ENCODE data around the gene KCNG2.

KCNG2 gene

DNA sequence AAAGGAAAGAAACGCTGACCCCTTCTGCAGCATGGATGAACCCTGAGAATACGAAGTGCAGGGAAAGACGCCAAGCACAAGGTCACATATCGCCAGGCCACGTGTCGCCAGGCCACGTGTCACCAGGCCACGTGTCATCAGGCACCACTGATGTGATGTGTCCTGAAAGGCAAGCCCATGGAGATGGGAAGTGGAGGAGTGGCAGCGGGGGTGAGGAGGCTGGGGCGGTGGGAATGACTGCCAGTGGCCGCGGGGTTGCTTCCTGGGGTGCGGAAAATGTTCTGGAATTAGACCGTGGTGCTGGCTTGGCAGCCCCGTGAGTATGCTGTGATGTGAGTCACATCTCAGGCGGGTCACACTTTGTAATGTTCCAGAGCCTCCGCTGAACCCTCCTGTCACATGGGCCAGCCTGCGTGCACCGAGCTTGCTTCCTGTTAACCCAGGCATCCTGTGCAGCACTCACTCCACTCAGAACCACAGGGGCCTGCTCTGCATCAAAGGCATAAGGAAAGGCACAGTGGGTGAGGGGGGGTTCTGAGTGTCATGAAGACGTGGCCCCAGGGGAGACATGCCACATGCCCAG, 114.8 kb downstream of the KCNG2 start:
- DNase-seq, result peak; percentile 30

DNA sequence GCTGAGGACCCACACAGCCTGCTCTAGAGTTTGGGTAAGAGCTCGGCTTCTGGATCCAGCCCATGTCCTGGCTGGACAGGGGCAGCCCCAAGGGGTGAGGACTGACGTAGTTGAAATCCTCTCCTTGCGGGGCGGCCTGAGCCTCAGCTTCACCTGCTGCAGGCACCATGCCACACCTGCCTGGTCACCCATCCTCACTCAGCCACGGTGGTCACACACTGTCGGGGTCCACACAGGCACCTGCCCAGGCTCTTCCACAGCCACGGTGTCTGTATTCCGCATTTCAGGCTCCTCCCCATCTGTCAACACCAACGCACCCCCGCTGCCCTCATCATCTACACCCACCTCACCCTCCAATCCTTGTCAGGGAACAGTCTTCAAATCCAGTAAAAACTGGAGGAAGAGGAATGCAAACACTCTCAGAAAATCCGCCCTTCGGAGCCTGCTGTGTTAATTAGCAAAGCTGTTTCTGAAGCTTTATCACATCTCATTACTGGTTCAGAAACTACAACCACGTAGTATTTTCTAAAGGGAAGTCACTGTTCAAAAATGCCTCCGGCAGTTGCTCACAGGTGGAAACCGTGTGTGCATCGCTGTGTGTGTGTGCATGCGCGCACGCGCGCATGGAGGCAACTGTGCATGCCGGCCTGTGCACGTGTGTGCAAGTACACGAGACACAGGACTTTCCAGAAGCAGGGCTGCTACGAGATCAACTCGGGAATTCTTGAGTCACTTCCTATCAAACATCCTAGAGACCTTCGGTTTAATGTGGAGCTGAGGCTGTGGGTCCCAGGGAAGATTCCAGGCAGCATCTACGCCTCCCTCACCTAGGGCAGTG, 115.5 kb downstream of the KCNG2 start:
- no peak for DNase-seq

DNA sequence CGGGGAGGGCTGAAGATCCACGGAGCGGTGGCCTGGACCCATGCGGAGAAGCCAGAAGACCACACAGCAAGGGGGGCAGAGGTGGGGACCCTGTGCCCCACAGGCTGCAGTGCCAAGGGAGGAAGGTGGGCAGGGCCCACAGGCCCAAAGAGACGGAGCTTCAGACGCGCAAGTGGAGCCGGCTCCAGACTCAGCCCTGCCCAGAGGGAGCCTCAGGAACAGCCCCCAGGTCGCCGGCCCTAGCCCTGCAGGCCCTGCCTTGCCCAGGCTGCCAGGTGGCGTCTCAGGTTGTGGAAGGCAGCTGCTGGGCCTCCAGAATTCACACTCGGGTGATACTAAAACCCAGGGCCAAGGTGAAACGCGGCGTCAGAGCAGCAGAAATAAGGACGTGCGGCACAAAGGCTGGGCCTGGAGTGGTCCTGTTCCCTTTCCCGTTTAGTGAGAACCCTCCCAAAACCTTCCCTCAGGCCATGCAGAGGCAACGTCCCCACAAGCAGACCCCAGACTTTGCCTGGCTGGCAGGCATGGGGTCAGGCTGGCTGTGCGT, 116.9 kb downstream of the KCNG2 start:
- DNase-seq, result no peak

DNA sequence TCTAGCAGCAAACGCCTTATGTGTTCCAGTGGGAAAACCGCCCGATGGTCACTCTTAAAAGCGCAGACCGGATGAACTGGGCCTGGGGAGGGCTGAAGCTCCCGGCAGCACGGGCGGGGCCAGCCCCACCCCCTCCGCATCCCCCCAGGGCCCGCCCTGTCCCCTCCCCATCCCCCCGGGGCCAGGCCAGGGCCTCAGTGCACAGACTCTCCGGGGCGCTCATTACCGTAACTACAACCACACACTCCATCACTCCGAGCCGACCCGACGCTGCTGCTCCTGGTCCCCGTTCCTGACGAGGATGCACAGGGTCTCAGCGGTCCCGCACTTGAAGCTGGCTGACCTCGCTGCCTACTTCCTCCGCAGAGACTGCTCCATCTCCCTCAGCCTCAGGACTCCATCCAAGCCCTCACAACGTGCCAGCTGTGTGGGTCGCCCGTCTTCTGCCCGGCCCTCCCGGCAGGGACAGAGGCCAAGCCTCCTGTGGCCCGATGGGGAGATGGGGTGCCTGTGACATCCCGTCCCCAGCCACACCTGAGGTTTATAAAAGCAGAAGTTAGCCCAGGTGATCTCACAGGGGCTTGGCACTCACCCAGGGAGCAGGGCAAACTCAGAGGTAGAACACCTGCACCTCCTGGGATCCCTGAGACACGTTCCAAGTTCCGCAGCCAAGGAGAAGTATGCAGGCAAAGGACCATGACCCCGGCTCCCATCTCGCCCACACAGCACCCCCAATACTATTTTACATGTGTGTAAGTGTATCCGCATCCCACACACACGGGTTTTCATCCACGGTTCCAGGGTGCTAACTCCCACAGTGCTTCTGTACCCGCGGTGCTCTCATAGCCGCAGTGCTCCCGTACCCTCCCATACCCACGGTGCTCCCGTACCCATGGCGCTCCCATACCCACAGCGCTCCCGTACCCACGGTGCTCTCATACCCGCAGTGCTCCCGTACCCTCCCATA, 117.7 kb downstream of the KCNG2 start:
- no peak for DNase-seq

DNA sequence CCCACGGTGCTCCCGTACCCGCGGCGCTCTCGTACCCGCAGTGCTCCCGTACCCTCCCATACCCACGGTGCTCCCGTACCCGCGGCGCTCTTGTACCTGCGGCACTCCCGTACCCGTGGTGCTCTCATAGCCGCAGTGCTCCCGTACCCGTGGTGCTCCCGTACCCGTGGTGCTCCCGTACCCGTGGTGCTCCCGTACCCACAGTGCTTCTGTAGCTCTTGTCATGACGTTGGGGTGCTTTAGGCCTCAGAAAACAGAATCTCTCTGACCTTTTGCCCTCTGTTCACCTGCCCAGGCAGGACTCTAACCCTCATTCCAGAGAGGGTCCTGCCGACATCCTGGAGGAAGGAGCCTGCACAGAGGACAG, 118.4 kb downstream of the KCNG2 start:
- DNase-seq, result no peak

DNA sequence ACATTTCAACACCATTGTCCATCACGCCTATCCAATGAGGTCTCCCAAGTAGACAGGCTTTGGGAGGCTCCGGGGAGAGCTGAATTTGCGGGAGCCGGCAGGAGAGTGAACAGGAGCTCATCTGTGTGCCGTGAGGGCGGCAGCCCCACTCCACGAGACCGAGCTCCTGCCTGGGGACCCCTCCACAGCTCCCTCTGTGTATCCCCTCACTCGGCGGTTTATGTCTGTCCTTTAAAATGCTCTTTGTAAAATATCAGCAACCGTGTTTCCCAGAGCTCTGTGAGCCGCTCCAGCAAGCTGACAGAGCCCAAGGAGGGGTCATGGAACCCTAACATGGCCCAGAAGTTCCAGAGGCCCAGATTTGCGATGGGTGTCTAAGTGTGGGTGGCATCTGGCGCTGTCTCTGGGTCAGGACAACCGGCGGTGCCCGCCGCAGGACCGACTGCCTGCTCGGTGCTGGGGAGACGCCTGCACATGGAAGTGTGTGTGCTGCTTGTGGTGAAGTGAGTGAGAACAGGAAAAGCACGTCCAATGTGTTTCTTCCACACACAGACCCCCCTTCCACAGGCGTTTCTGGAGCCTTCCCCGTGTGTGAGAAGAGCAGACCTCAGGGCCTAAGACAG, 118.9 kb downstream of the KCNG2 start:
- DNase-seq, result no peak

DNA sequence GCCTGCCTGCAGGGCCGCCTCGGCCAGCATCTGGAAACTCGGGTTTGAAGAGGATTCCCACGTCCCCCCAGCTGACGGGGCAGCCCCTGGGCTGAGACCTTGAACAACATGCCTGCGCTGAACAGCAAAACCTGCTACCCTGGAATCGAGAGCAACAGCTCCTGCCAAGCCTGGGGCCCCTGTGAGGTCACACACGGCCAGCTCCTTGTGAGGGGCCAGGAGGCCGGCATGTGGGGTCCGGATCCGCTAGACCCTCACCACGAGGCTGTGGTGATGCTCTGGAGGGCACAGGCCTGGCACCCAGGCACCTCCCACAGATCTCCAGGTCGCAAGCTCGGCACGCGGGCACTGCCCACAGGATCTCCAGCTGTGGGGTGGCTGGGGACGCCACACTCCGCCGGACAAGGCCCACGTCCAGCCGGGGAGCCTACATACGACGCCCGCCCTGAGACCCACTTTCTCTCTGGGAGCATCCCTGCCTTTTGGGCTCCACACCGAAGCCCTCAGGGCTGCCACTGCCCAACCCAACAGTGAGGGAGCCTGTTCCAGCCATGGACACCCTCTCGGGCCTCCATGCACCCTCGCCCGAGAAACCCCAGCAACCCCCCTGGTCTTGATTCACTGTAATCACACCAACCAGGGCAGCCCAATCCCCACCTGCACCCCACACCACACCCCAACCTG, 119.6 kb downstream of the KCNG2 start:
- no peak for DNase-seq

DNA sequence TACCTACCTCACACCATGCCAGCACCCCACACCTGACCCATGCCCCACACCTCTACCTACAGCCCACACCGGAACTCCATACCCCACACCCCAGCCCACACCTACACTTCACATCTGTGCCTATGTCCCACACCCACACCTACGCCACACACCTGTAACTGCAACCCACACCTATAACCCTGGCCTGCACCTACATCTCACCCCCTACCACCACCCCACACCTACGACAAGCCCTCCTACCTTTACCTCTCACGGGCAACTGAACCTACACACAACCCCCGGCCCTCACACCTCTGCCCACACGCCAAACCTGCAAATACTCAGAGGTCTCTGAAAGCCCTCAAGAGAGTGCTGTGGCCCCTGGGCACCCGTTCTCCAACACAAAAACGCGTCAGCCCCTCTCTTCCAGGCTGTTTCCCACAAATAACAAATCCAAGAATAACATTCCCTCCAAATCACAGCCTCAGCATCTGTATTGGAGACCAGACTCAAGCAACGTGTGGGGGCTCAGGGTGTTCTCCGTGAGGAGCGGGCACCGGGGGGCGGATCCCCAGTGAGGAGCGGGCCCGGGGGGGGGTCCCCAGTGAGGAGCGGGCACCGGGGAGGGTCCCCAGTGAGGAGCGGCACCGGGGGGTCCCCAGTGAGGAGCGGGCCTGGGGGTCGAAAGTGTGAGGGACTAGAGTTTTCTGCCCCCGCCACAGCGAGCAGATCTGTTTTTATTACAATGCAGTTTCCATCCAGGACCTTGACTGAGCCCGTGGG, 120.3 kb downstream of the KCNG2 start:
- no peak for DNase-seq

DNA sequence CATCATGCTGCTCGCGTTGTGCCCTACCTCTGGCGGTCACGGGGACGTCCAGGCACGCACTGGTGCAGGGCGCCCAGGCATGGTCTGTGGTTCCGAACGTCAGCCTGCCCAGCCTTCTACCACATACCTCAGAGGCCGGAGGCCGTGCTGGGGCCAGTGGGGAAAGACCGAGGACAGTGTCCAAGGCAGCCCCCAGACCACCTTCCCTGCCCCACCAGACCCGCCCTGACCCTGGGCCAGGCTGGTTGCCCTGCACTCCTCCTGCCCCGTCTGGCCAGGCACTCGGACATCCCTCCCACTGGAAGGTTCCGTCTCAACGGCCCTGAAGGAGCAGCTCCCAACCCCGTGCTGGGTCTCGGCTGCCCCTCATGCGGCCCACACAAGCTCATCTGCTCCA, 120.9 kb downstream of the KCNG2 start:
- no peak for DNase-seq

DNA sequence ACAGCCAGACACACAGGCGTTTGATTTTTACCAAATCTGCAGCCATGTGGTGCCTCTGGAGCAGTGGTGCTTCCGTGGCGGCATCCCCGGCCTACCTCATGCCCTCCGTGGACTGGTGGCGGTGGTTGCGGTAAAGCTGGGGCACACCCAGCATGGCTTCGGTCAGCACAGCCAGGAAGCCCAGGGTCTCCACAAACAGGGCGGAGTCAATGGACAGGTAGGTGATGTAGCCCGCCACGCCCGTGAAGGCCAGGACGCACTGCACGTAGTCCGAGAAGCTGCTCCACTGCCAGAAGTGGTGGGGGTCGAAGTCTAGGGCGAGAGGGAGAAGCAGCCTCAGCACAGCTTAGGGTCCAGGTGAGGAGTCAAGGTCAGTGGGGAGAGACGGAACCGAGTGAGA, 121.4 kb downstream of the KCNG2 start:
- no peak for DNase-seq

DNA sequence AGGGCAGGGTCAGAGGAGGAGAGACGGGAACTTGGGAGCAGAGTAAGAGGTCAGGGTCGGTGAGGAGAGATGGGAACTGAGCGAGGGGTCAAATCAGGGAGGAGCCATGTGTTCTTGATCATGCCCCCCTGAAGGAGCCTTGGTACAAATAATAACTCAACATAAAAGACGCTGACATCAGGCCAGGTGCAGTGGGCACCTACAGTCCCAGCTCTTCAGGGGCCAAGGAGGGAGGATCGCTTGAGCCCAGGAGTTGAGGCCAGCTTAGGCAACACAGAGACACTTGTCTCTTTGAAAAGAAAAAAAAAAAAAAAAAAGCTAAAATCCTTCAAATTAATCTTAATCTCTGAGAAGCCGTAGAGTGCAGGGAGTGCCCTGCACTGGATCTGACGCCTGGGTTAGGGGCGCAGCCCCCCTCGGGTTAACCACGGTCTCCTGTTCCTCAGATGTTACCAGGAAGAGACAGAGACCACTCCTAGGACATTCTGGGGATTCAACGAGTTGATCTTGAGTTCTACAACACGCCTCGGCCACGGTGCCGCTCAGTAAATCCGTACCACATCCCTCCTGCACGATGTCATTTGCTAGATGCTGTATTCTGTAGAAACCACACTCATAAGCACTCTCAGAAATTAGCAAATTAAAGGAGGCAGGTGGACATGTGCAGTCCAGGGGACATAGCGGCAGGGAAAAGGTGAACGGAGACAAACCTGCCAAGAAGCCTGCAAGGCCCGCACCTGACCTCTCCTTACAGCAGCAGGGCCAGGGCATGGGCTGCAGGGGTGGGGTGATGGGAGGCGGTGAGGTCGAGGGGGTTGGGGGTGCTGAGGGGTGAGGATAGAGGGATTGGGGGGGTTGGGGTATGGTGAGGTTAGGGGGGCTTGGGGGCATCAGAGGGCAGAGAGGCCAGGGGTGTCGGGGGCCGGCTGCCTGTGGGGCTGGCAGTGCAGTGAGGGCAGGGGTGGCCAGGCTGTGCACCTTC, 124.5 kb downstream of the KCNG2 start:
- DNase-seq, result no peak

DNA sequence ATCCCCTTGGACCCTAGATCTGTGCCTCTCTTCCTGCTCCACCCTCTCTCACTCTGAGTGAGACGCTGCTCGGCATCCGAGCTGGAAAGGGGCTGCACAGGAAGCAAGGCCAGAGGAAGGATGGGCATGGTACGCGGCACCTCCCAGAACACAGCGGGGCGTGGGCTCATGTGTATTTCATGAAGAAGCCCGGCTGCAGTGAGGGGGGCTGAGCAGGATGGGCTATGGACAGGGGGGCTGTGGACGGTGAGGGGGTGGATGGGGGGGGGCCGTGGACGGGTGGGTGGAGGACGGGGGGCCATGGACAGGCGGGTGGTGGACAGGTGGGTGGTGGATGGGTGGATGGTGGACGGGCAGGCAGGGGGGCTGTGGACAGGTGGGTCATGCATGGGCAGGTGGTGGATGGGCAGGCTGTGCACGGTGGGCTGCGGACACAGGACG, 125.3 kb downstream of the KCNG2 start:
- DNase-seq, result no peak

DNA sequence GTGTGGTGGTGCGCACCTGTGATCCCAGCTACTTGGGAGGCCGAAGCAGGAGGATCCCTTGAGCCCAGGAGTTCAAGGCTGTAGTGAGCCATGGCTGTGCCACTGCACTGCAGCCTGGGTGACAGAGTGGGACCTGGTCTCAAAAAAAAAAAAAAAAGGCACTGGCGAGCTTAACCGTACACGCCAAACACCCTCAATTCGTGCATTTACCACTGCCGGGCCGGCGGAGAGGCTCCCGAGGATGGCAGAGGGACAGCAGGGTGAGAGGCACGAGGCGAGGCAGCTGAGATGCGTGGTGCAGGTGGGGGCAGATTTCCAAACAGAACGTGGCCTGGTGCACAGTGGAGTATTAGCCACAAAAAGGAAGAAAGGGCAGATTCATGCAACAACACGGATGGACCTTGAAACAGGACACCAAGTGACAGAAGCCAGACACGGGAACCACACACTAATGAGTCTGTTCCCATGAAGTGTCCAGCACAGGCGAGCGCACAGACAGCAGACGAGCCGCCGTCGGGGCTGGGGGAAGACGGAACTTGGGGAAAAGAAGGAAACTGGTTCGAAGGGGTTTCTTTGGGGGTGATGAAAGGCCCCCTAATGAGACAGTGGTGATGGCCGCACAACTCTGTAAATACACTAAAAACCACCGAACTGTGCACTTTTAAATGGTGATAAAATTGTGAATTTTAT, 126.3 kb downstream of the KCNG2 start:
- no peak for DNase-seq

DNA sequence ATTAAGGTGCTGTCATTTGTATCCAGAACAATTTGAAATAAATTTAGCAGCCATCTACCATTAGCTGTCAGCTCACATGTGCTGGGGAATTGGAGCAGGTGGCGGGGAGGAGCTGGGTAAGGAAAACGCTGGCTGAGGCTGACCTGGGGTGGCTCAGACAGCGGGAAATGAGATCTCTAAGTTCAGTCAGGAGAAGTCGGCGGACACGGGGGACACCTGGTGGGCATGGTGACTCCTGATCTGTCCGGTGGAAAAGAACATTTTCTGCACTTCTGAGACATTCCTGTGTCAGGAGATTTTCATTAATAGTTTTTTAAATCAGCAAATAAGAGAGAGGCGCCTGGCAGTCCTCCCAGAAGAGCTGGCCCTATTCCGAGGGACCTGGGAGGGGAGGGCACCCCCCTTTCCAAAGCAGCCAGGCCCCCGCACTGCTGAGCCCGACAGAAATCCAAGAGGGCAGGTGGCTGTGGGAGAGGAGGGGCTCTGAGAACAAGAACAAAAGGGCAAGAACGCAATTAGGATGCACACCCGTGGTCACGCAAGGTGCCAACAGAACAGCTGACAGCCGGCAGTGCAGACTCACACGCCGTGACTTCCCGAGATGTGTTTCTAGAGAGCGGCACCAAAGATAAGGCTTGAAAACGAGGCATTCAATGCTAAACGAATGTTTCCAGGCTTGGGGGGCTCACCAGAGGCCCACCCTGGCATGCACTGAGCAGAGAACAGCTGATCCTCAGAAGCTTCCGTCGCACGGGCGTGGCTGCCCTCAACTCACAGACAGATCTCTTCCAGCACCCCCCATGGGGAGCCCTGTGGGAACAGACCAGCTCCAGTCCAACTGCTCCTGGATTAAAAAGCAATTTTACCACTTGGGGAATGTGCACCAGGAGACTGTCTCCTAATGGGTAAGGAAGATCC, 127.3 kb downstream of the KCNG2 start:
- DNase-seq, result no peak

DNA sequence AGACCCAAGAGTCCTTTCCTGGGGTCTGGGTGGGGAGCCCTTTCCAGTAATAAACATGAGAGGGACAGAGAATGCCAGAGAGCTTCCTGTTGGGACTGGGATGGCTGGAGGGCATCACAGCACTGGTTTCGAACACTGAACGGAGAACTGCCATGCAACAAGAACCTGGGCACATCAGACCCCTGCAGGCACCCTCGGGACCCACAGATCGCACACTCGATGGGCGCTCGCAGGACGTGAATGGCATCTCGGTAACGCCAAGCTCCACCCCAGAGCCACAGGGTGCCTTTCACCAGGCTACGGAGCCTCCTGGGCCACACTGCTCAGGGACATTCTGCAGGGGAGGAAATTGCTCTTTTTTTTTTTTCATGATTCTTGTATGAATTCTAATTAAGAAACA, 128.6 kb downstream of the KCNG2 start:
- no peak for DNase-seq

DNA sequence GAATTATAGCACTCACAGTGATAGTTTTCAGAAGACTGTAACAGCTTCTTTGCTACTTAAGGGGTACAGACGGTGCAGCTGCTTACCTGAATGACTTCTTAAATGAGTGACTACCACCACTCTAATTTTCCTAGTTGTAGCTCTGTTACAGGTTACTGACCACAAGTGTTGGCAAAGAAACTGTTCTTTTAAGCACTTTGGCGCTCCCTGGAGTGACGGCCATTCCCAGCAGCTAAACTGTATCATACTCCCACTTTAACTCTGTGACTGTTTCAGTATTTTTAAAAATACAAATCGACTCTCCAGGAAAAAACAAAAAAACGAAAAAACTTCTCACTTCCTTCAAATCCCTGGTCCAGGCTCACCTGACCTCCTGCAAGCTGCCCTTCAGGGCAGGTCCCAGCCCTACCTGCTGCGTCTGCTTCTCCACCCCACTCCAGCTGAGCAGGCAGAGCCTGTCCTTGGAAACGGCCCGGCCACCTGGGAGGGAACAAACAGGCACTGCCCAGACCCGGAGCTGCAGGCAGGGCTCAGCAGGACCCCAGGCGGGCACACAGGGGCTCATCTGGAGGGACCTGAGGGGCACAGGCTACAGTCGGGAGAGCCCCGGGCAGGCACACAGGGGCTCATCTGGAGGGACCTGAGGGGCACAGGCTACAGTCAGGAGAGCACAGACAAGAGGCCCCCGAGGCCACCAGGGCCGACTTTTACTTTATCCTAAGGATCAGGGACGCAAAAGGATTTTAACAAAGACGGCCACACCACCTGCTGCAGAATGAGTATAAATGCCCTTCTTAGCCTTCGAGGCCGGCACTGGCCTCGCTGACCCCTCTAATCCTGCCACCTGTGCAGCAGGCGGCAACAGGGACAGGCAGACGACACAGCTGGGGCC, 129.2 kb downstream of the KCNG2 start:
- no peak for DNase-seq

All from CD4-positive, alpha-beta T cell treated with Interferon gamma for 1 hour (primary cell).